ENCODE results near the gene NEK11.

DNA sequence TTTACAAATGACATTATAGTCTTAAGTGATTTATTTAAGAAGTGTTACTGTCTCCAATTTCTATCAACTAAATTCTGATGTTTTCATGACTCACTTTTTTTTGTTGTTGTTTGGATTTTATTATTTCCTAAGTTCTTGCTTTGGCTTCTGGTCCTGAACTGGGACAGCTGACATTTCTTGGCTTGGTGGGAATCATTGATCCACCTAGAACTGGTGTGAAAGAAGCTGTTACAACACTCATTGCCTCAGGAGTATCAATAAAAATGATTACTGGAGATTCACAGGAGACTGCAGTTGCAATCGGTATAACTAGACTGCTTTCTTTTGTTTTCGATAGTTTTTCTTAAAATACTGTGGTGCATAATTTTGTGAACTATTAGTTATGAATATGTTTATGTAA, 47.6 kb upstream of the NEK11 start:
- no peak for TF ChIP-seq CTCF (IDR thresholded peaks at IDR 0.05; ENCODE audit: extremely low read depth in 1 of 2, insufficient read depth in 1 of 2, low read depth in 1 of 2, low read length in 2 of 2)
- TF ChIP-seq, protein P1, sequence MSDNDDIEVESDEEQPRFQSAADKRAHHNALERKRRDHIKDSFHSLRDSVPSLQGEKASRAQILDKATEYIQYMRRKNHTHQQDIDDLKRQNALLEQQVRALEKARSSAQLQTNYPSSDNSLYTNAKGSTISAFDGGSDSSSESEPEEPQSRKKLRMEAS (IDR thresholded peaks at IDR 0.05; ENCODE audit: insufficient read depth, insufficient read length) = no peak
